Esophagus squamous epithelium (tissue), 5 donors: ENCODE results near the gene PRIM2. TPM values are rescaled to one million over a fixed set of nuclear protein-coding genes. Genes with fewer than 3 reads are reported as not detected.
"Not testable (repeated sequence)": the region's sequence is repeated elsewhere in the genome, so short reads cannot be mapped to it uniquely, and the experiment has no call there.

Experiments
- DNase-seq: peaks from one replicate; lab custom pipeline; 2025; lab: John Stamatoyannopoulos, UW
- H3K27ac ChIP-seq, 4 donors: fragments of 200-600 bp; sonication (generic); one replicate each; pipeline ENCODE4 v1.5.1; 2016 to 2019; ENCODE audit warnings: mild to moderate bottlenecking in 1 of 4
- H3K27me3 ChIP-seq, 4 donors: fragments of 200-600 bp; sonication (generic); 1 replicate in 3 of 4; 2 replicates in 1 of 4; pipeline versions ENCODE4 v1.5.1 to v1.6.0; 2017 to 2021; ENCODE audit warnings: antibody characterized with exemption in 1 of 4
- H3K36me3 ChIP-seq, 3 donors: fragments of 200-600 bp; sonication (generic); one replicate each; pipeline ENCODE4 v1.5.1; 2016 to 2019
- H3K4me1 ChIP-seq, 3 donors: fragments of 200-600 bp; sonication (generic); one replicate each; pipeline ENCODE4 v1.5.1; 2017 to 2019
- H3K4me3 ChIP-seq, 4 donors: fragments of 200-600 bp; sonication (generic); 1 replicate in 3 of 4; 2 replicates in 1 of 4; pipeline ENCODE4 v1.5.1; 2016 to 2019; ENCODE audit warnings: mild to moderate bottlenecking in 2 of 4, moderate library complexity in 1 of 4
- H3K9me3 ChIP-seq, 3 donors: fragments of 200-600 bp; sonication (generic); one replicate each; pipeline ENCODE4 v1.5.1; 2016 to 2019
- POLR2A ChIP-seq, 4 donors: fragments of 450-650 bp; IDR thresholded peaks; one replicate each; pipeline ENCODE4 v1.6.1; 2017; ENCODE audit warnings: antibody characterized with exemption in 4 of 4, mild to moderate bottlenecking in 4 of 4, moderate library complexity in 3 of 4
- WGBS, 2 donors: methylation state at CpG; one replicate each; pipeline ENCODE4 v1.1.5; 2018; 5-methylcytosine and 5-hydroxymethylcytosine counted together
- intact Hi-C: fragments of 100-400 bp; cut with DNase I; formaldehyde crosslinking; loops from one replicate; pipeline ENCODE4 v1.15.0; 2022
- total RNA-seq, 4 donors: library from RNA; depleted of rRNA; stranded (reverse); fragments of >200 nt; gene quantifications; one replicate each; pipeline ENCODE4 v1.1.0, GENCODE V29; 2016
- TF ChIP-seq, protein P1 (sequence below), 6 experiments: fragments of 450-650 bp in 4 of 6; fragments of 200-600 bp in 2 of 6; sonication (generic) in 2 of 6; IDR thresholded peaks; one replicate each; pipeline ENCODE4 v1.5.1; 2016 to 2019; ENCODE audit warnings: antibody characterized with exemption in 6 of 6, mild to moderate bottlenecking in 4 of 6, moderate library complexity in 4 of 6
- donor health status: DM: yes; HTN: yes; CAD: no.

Gene PRIM2
- total RNA-seq, 4 donors from 2014 or later: 4.1 to 10.9 (median 9.8) TPM

DNA sequence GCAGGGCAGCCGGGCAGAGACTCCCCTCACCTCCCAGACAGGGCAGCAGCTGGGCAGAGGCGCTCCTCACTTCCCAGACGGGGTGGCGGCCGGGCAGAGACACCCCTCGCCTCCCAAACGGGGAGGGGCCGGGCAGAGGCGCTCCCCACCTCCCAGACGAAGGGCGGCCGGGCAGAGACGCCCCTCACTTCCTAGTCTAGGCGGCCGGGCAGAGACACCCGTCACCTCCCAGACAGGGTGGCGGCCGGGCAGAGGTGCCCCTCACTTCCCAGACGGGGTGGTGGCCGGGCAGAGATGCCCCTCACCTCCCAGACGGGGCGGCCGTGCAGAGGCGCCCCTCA lies 6.6 kb upstream of the PRIM2 start:
- H3K4me3 ChIP-seq: no peak overlapping the region
- H3K4me1 ChIP-seq: peaks cover 10 to 21% (median 11%) of the 10 kb centered on the region in 3 donors
- DNase-seq: no peak
- H3K27me3 ChIP-seq: peaks cover 0 to 8% (median 0%) of the 10 kb centered on the region in 4 donors
- intact Hi-C loops: loop anchor here (10.0 kb wide), 1 partner anchor 406 kb away; no protein-coding TSS in a partner anchor
- H3K36me3 ChIP-seq: no peaks in the 10 kb centered on the region
- H3K27ac ChIP-seq: no peak overlapping the region
- WGBS, 2 donors: no CpG with 5 or more reads among the region's 24 CpGs
- H3K9me3 ChIP-seq: no peaks in the 10 kb centered on the region
- TF ChIP-seq, protein P1, sequence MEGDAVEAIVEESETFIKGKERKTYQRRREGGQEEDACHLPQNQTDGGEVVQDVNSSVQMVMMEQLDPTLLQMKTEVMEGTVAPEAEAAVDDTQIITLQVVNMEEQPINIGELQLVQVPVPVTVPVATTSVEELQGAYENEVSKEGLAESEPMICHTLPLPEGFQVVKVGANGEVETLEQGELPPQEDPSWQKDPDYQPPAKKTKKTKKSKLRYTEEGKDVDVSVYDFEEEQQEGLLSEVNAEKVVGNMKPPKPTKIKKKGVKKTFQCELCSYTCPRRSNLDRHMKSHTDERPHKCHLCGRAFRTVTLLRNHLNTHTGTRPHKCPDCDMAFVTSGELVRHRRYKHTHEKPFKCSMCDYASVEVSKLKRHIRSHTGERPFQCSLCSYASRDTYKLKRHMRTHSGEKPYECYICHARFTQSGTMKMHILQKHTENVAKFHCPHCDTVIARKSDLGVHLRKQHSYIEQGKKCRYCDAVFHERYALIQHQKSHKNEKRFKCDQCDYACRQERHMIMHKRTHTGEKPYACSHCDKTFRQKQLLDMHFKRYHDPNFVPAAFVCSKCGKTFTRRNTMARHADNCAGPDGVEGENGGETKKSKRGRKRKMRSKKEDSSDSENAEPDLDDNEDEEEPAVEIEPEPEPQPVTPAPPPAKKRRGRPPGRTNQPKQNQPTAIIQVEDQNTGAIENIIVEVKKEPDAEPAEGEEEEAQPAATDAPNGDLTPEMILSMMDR (IDR thresholded peaks at IDR 0.05): no peak
- no peak for TF ChIP-seq POLR2A (IDR thresholded peaks at IDR 0.05)

DNA sequence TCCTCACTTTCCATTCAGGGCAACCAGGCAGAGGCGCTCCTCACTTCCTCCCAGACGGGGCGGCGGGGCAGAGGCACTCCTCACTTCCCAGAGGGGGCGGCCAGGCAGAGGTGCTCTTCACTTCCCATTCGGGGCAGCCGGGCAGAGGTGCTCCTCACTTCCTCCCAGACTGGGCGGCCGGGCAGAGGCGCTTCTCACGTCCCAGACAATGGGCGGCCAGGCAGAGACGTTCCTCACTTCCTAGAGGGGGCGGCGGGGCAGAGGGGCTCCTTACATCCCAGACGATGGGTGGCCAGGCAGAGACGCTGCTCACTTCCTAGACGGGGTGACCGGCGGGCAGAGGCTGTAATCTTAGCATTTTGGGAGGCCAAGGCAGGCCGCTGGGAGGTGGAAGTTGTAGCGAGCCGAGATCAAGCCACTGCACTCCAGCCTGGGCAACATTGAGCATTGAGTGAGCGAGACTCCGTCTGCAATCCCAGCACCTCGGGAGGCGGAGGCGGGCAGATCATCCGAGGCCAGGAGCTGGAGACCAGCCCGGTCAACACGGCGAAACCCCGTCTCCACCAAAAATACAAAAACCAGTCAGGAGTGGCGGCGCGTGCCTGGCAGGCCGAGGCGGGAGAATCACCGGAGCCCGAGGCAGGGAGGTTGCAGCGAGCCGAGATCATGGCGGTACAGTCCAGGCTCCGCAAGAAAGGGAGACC lies 6.0 kb upstream of the PRIM2 start:
- not testable (repeated sequence) for H3K27ac ChIP-seq, H3K36me3 ChIP-seq, H3K4me3 ChIP-seq, H3K9me3 ChIP-seq, H3K27me3 ChIP-seq, DNase-seq
- H3K4me1 ChIP-seq: peaks cover 10 to 21% (median 11%) of the 10 kb centered on the region in 3 donors
- intact Hi-C loops: loop anchor here (10.0 kb wide), 1 partner anchor 407 kb away; no protein-coding TSS in a partner anchor
- 96 to 100% methylated on average over 5 to 6 of the region's 44 CpGs for WGBS, 2 donors

DNA sequence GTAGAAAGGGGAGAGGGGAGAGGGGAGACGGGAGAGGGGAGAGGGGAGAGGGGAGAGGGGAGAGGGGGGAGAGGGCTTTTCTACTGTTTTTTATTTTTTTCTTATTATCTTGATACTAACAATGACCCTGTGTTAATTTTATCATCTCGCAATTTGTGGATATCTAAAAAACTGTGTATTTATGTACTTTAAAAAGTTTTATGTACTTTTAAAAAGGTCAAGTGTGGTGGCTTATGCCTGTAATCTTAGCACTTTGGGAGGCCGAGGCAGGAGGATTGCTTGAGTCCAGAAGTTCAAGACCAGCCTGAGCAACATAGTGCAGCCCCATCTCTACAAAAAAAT lies 5.5 kb upstream of the PRIM2 start:
- Histone ChIP-seq H3K27ac (no peak overlapping the region), H3K9me3 (no peaks in the 10 kb centered on the region), H3K4me3 (no peak overlapping the region), H3K36me3 (no peaks in the 10 kb centered on the region), H3K4me1 (peaks cover 10 to 21% (median 11%) of the 10 kb centered on the region in 3 donors), H3K27me3 (no peaks in the 10 kb centered on the region)
- WGBS, 2 donors: 79 to 92% methylated on average over 2 to 3 of the region's 3 CpGs
- TF ChIP-seq, protein P1 (IDR thresholded peaks at IDR 0.05): no peak
- no peak for TF ChIP-seq POLR2A (IDR thresholded peaks at IDR 0.05)
- no peak for DNase-seq
- intact Hi-C loops: loop anchor here (10.0 kb wide), 1 partner anchor 407 kb away; no protein-coding TSS in a partner anchor

DNA sequence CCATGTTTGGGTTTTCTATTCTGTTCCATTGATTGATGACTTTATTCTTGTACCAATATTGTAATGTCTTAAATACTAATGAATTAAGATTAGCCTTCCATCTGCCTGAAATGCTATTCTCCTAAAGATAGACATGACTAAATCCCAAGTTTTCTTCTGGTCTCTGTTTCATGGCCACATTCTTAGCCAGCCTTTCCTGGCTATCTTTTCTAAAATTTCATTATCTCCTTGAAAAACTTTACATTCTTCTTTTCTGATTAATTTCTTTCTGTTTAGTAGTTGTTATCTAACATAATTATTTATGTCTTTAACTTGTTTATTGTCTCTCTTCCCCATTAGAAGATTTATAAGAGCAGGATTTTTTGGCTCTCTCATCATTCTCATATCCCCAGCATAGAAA lies 4.4 kb upstream of the PRIM2 start:
- TF ChIP-seq POLR2A (IDR thresholded peaks at IDR 0.05): no peak
- TF ChIP-seq, protein P1 (IDR thresholded peaks at IDR 0.05): no peak
- Histone ChIP-seq H3K27ac (peak overlapping the region in 3 of 4 donors; percentile 54 to 75 (median 57)), H3K36me3 (no peaks in the 10 kb centered on the region), H3K9me3 (no peaks in the 10 kb centered on the region), H3K4me1 (peaks cover 13 to 25% (median 16%) of the 10 kb centered on the region in 3 donors), H3K27me3 (no peaks in the 10 kb centered on the region), H3K4me3 (no peak overlapping the region)
- intact Hi-C loops: loop anchor here (10.0 kb wide), 1 partner anchor 408 kb away; no protein-coding TSS in a partner anchor
- DNase-seq: no peak

DNA sequence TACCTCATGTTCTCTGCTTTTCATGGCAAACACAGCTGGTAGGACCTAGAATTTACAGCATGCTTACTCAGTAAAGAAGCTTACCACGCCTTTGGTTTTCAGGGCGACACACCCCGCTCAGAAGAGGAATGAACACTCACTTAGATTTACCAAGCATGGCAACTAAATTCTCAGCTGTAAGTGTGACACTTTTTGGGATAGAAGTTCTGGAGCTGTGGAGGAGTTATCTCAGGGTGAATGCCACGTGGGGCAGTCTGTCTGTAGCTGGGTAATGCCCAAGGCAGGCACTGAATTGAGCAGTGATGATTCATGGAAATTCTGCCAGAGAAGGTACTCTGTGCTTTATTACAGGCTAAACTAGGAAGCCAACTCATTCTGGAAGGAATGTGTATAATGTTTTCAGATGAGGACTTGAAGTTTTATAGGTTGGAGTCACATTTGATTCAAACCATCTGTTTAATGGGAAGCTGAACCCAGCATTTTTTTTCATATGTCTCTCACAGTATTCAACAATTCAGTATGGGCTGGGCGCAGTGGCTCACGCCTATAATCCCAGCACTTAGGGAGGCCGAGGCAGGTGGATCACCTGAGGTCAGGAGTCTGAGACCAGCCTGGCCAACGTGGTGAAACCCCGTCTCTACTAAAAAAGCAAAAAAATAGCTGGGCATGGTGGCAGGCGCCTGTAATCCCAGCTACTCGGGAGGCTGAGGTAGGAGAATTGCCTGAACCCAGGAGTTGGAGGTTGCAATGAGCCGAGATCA lies 3.5 kb upstream of the PRIM2 start:
- Histone ChIP-seq H3K27ac (peak overlapping the region in 3 of 4 donors; percentile 54 to 75 (median 57)), H3K9me3 (no peaks in the 10 kb centered on the region), H3K4me3 (no peak overlapping the region), H3K27me3 (no peaks in the 10 kb centered on the region), H3K36me3 (no peaks in the 10 kb centered on the region), H3K4me1 (peaks cover 16 to 30% (median 19%) of the 10 kb centered on the region in 3 donors)
- WGBS, 2 donors: 52 to 53% methylated on average over 12 of the region's 12 CpGs
- TF ChIP-seq, protein P1 (IDR thresholded peaks at IDR 0.05): no peak
- TF ChIP-seq POLR2A (IDR thresholded peaks at IDR 0.05): no peak
- intact Hi-C loops: loop anchor here (10.0 kb wide), 1 partner anchor 409 kb away; no protein-coding TSS in a partner anchor
- no peak for DNase-seq
